H1 (cell line): ENCODE data around the gene PDXDC1. TPM values are rescaled to one million over a fixed set of nuclear protein-coding genes. Genes with fewer than 3 reads are reported as not detected.
"Not testable (repeated sequence)": the region's sequence is repeated elsewhere in the genome, so short reads cannot be mapped to it uniquely, and the experiment has no call there.

Experiments used
- CTCF ChIA-PET: fragments of 300-600 bp; sonication (Branson Sonifier 250); formaldehyde crosslinking; loops from one replicate; lab custom pipeline; 2021; ENCODE audit not compliant: partially characterized antibody; lab: Charles Lee
- POLR2A ChIA-PET: fragments of 300-600 bp; sonication (Branson Sonifier 250); formaldehyde crosslinking; loops from one replicate; lab custom pipeline; 2021; ENCODE audit warnings: inconsistent platforms; ENCODE audit not compliant: partially characterized antibody; lab: Charles Lee
- DNase-seq, 2 experiments: peaks; one replicate each; pipeline versions ENCODE4 v3.0.0 to v3.0.0-alpha.2; 2010 to 2022; ENCODE audit warnings: low spot score in 2 of 2, low read depth in 1 of 2, mixed read lengths in 1 of 2
- FAIRE-seq: peaks from 2 replicates; lab custom pipeline; 2011; peaks lifted over from hg19 to GRCh38; lab: Jason Lieb, UNC
- H2AFZ ChIP-seq: 2 replicates; pipeline ENCODE4 v1.8.1; 2012; ENCODE audit warnings: low read length, inconsistent platforms
- H2AK5ac ChIP-seq: 2 replicates; pipeline ENCODE4 v1.6.1; 2013; ENCODE audit warnings: low read depth, low read length
- H2BK120ac ChIP-seq: replicated peaks from 2 replicates; pipeline ENCODE3; 2013; ENCODE audit warnings: low read depth, low read length, inconsistent platforms
- H2BK12ac ChIP-seq: 2 replicates; pipeline ENCODE4 v1.6.1; 2013; ENCODE audit warnings: low read depth, low read length
- H2BK15ac ChIP-seq: 2 replicates; pipeline ENCODE4 v1.6.1; 2013; ENCODE audit warnings: low read length
- H2BK20ac ChIP-seq: 2 replicates; pipeline ENCODE4 v1.6.1; 2013; ENCODE audit warnings: low read length
- H2BK5ac ChIP-seq: 2 replicates; pipeline ENCODE4 v1.6.1; 2013; ENCODE audit warnings: low read depth, low read length
- H3K14ac ChIP-seq: 2 replicates; pipeline ENCODE4 v1.6.1; 2013; ENCODE audit warnings: inconsistent platforms; ENCODE audit not compliant: insufficient read length
- H3K18ac ChIP-seq: 2 replicates; pipeline ENCODE4 v1.6.1; 2013; ENCODE audit warnings: low read length; ENCODE audit errors: extremely low read depth
- H3K23ac ChIP-seq: 2 replicates; pipeline ENCODE4 v1.6.1; 2013; ENCODE audit warnings: inconsistent platforms; ENCODE audit not compliant: insufficient read length
- H3K23me2 ChIP-seq: 2 replicates; pipeline ENCODE4 v1.6.1; 2013; ENCODE audit warnings: low read depth, low read length
- H3K27ac ChIP-seq: 2 replicates; pipeline ENCODE4 v1.6.1; 2011; ENCODE audit warnings: low read depth, low read length, inconsistent platforms
- H3K27me3 ChIP-seq, 4 experiments: replicated peaks in 1 of 4; 1 replicate in 1 of 4; 2 replicates in 3 of 4; pipeline versions ENCODE4 v1.6.1 to v1.8.1; 2011 to 2013; ENCODE audit warnings: low read length in 3 of 4, mild to moderate bottlenecking in 3 of 4, inconsistent platforms in 2 of 4, mixed read lengths in 2 of 4, moderate library complexity in 1 of 4; ENCODE audit not compliant: control insufficient read depth in 3 of 4, insufficient read depth in 3 of 4; ENCODE audit errors: extremely low read depth in 1 of 4
- H3K36me3 ChIP-seq, 4 experiments: 2 replicates each; pipeline versions ENCODE4 v1.6.1 to v1.8.1; 2011 to 2013; ENCODE audit warnings: mild to moderate bottlenecking in 4 of 4, low read length in 3 of 4, moderate library complexity in 2 of 4, control low read depth in 1 of 4, inconsistent platforms in 1 of 4; ENCODE audit not compliant: insufficient read depth in 4 of 4, control insufficient read depth in 2 of 4
- H3K4ac ChIP-seq: replicated peaks from 2 replicates; pipeline ENCODE3; 2013; ENCODE audit warnings: low read length, low read depth, mixed read lengths, inconsistent platforms; ENCODE audit not compliant: insufficient read length
- H3K4me1 ChIP-seq, 4 experiments: replicated peaks in 1 of 4; 1 replicate in 1 of 4; 2 replicates in 3 of 4; pipeline versions ENCODE4 v1.6.1 to v1.8.1; 2011 to 2013; ENCODE audit warnings: low read length in 3 of 4, inconsistent platforms in 2 of 4, mixed read lengths in 1 of 4; ENCODE audit not compliant: insufficient read depth in 4 of 4, control insufficient read depth in 3 of 4
- H3K4me2 ChIP-seq, 2 experiments: 2 replicates each; pipeline versions ENCODE4 v1.6.1 to v1.8.1; 2011 to 2013; ENCODE audit warnings: low read depth in 2 of 2, low read length in 2 of 2, control low read depth in 1 of 2, inconsistent platforms in 1 of 2, mild to moderate bottlenecking in 1 of 2; ENCODE audit not compliant: insufficient read depth in 1 of 2
- H3K4me3 ChIP-seq, 4 experiments: fragments of 200-600, 300-600 bp in 1 of 4; sonication (generic), shearing (Covaris generic), sonication (Bioruptor Twin) in 1 of 4; 2 replicates each; pipeline versions ENCODE4 v1.5.1 to v1.8.1; 2011 to 2016; ENCODE audit warnings: low read length in 4 of 4, low read depth in 3 of 4, control low read depth in 2 of 4, inconsistent platforms in 2 of 4, mild to moderate bottlenecking in 2 of 4, mixed read lengths in 1 of 4, moderate library complexity in 1 of 4; ENCODE audit not compliant: insufficient read depth in 2 of 4; ENCODE audit errors: extremely low read depth in 1 of 4
- H3K56ac ChIP-seq: replicated peaks from 2 replicates; pipeline ENCODE3; 2013; ENCODE audit warnings: low read depth, mild to moderate bottlenecking, mixed read lengths, low read length, inconsistent platforms; ENCODE audit not compliant: insufficient read length
- H3K79me1 ChIP-seq: 2 replicates; pipeline ENCODE4 v1.6.1; 2013; ENCODE audit warnings: low read depth, low read length, control low read depth
- H3K79me2 ChIP-seq, 2 experiments: 2 replicates each; pipeline versions ENCODE4 v1.6.1 to v1.8.1; 2012 to 2013; ENCODE audit warnings: low read length in 2 of 2, mild to moderate bottlenecking in 2 of 2, inconsistent platforms in 1 of 2; ENCODE audit not compliant: insufficient read depth in 2 of 2, control insufficient read depth in 1 of 2
- H3K9ac ChIP-seq, 4 experiments: replicated peaks in 1 of 4; 1 replicate in 1 of 4; 2 replicates in 3 of 4; pipeline versions ENCODE4 v1.6.1 to v1.8.1; 2011 to 2013; ENCODE audit warnings: low read depth in 3 of 4, low read length in 3 of 4, control low read depth in 2 of 4, mild to moderate bottlenecking in 2 of 4, moderate library complexity in 2 of 4, inconsistent platforms in 1 of 4; ENCODE audit errors: extremely low read depth in 1 of 4
- H3K9me3 ChIP-seq, 2 experiments: 2 replicates each; pipeline versions ENCODE4 v1.6.1 to v1.8.1; 2012 to 2013; ENCODE audit warnings: mild to moderate bottlenecking in 2 of 2, moderate library complexity in 2 of 2, control low read depth in 1 of 2, inconsistent platforms in 1 of 2, low read depth in 1 of 2, low read length in 1 of 2, mixed read lengths in 1 of 2; ENCODE audit not compliant: insufficient read depth in 2 of 2
- H4K20me1 ChIP-seq, 2 experiments: replicated peaks in 1 of 2; 2 replicates each; pipeline versions ENCODE3 to v1.8.1; 2011 to 2013; ENCODE audit warnings: inconsistent platforms in 2 of 2, low read length in 2 of 2, mild to moderate bottlenecking in 1 of 2; ENCODE audit not compliant: insufficient read depth in 2 of 2, control insufficient read depth in 1 of 2
- H4K5ac ChIP-seq: 2 replicates; pipeline ENCODE4 v1.6.1; 2013; ENCODE audit warnings: low read length, low read depth, mixed read lengths, inconsistent platforms; ENCODE audit not compliant: insufficient read length
- H4K8ac ChIP-seq: 2 replicates; pipeline ENCODE4 v1.8.0; 2013; ENCODE audit warnings: mild to moderate bottlenecking, moderate library complexity, low read length, inconsistent platforms; ENCODE audit not compliant: insufficient read depth; ENCODE audit errors: extremely low read depth
- H4K91ac ChIP-seq: replicated peaks from 2 replicates; pipeline ENCODE3; 2013; ENCODE audit warnings: low read length, mixed read lengths, inconsistent platforms; ENCODE audit not compliant: insufficient read length
- RAD21 ChIP-seq, 2 experiments: IDR thresholded peaks in 1 of 2; conservative IDR thresholded peaks in 1 of 2; 2 replicates each; pipeline ENCODE4 v1.6.1; 2011; ENCODE audit warnings: low read depth in 2 of 2, low read length in 2 of 2, improper control_type of control experiment in 1 of 2, inconsistent platforms in 1 of 2, mild to moderate bottlenecking in 1 of 2, moderate library complexity in 1 of 2
- WGBS, 2 experiments: shearing (Covaris generic) in 1 of 2; methylation state at CpG; one replicate each; pipeline versions ENCODE4 v1.1.6 to v1.1.7; 2013 to 2015; ENCODE audit warnings: low lambda C conversion rate in 2 of 2, mixed read lengths in 2 of 2, inconsistent platforms in 1 of 2, low coverage in 1 of 2, missing lambda C conversion rate in 1 of 2; ENCODE audit not compliant: insufficient replicate concordance in 2 of 2, insufficient coverage in 1 of 2, insufficient read length in 1 of 2; ENCODE audit errors: extremely low coverage in 1 of 2, missing lambda C conversion rate in 1 of 2; 5-methylcytosine and 5-hydroxymethylcytosine counted together
- polyA plus RNA-seq, 7 experiments: library from polyadenylated mRNA; depleted of rRNA in 3 of 7; stranded (reverse) in 5 of 7; unstranded in 2 of 7; fragments of >200 nt in 5 of 7; fragments of 200-250 nt in 2 of 7; gene quantifications; 1 replicate in 5 of 7; 2 replicates in 1 of 7; 4 replicates in 1 of 7; pipeline versions ENCODE4 v1.2.1 to v1.2.3, GENCODE V29; 2011 to 2013; ENCODE audit warnings: missing spikeins in 2 of 7, mixed read lengths in 2 of 7
- total RNA-seq: library from RNA; stranded (reverse); fragmentation: NEBNext Ultra II Directional; extraction: Animal tissue kit (Norgen Biotek cat#: 25700); gene quantifications from 2 replicates; pipeline ENCODE4 v1.2.1, GENCODE V29; 2021

Gene PDXDC1
- total and polyA plus RNA-seq, 2 of the 8 experiments (the other 6 are each of a cell fraction or from before 2014, with no cell fraction given): 56.6 to 118 TPM

DNA sequence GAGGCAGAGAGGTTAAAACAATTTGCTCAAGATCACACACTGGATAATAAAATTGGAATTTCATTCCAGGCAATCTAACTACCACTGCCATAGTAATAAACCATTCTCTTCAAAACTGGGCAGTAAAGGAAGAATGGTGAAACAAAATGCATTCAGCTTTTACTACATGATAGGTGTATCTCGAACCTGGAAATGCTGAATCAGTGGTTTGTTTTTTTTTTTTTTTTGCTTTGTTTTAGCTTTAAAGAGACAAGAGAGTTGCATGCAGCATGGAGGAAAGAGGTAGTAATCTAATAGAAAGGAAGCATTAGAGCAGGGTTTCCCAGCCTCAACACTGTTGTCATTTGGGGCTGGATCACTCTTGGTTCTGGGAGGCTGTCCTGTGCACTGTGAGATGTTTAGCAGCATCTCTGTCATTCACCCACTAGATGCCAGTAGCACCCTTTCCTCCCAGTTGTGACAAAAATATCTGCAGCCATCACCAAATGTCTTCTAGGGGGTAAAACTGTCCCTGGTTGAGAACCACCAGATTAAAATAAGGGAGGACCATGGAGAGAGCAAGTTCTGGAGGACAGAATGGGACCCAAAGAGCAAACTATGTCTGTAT lies 115.9 kb downstream of the PDXDC1 start:
- H3K23ac ChIP-seq, H2BK12ac ChIP-seq, H3K18ac ChIP-seq, H3K27ac ChIP-seq, H4K8ac ChIP-seq, H3K14ac ChIP-seq, FAIRE-seq, H2BK5ac ChIP-seq, H3K23me2 ChIP-seq, CTCF ChIA-PET, H2BK120ac ChIP-seq, H3K4me3 ChIP-seq, H3K56ac ChIP-seq, H3K4me1 ChIP-seq, H3K79me1 ChIP-seq, H2BK15ac ChIP-seq, H4K91ac ChIP-seq, DNase-seq, H4K20me1 ChIP-seq, H3K9ac ChIP-seq, H2AFZ ChIP-seq, H3K4ac ChIP-seq, H4K5ac ChIP-seq, H3K27me3 ChIP-seq, H3K4me2 ChIP-seq, H3K9me3 ChIP-seq, H2BK20ac ChIP-seq, H2AK5ac ChIP-seq: not testable (repeated sequence)
- peaks cover 4 to 15% of the 10 kb centered on the region in 2 experiments; a peak in 2 of 4 replicates for H3K79me2 ChIP-seq
- POLR2A ChIA-PET: interaction anchor here (0.7 to 1.2 kb wide), 3 partner anchors 10 to 123 kb away, joined by 4 to 5 read pairs (median 4); no protein-coding TSS in a partner anchor
- TF ChIP-seq RAD21 (IDR thresholded peaks at IDR 0.05 in 1 of 2, conservative IDR thresholded peaks at IDR 0.05 in 1 of 2; ENCODE audit: low read depth in 2 of 2, low read length in 2 of 2): peak in 1 of 2 experiments; percentile 14; a peak in 1 of 4 replicates
- peaks cover 0 to 20% (median 8%) of the 10 kb centered on the region in 4 experiments; a peak in 4 of 8 replicates for H3K36me3 ChIP-seq
- WGBS, 2 experiments: 95% methylated on average over 1 of the region's 1 CpG; no CpG with 5 or more reads in 1 of the 2 experiments
